ENCODE results near the gene SAYSD1.

Gene SAYSD1

DNA sequence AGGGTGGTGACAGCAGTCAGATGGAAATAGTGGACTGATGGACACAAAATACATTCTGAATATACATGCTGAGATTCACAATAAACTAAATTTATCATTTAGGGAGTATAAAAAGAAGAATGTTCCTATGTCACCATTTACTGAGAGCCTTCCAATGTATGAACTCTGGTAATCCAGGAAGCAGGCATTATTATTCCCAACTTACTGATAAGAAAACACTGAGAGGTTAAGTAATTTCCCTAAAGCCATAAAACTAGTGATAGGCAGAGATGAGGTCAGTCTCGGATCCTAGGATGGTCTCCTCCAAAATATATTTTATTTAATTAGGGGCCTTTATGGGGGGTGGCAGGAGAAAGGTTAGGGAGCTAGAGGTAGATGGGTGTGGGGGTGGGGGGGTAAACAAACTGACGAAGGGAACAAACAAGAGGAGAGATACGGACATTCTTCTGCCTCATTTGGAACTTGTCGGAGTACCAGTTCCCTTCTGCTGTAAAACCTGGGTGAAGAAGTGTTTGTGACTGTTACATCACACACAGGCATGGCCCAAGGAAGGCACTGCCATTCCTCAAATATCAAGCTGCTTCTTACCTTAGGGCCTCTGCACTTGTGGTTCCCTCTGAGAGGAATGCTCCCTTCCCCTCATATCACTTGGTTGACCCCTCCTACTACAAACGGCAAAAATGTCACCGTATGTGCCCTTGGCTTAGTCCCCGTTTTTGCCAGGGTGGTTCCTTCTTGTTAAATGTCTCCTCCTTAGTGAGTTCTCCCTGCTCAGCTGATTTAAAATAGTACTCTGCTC is 6.7 kb downstream of the SAYSD1 start:
- no peak for DNase-seq (ENCODE audit: low read depth)
- H3K4me3 ChIP-seq (ENCODE audit: low read depth, low read length), result no peak overlapping the region
- TF ChIP-seq, protein P1, sequence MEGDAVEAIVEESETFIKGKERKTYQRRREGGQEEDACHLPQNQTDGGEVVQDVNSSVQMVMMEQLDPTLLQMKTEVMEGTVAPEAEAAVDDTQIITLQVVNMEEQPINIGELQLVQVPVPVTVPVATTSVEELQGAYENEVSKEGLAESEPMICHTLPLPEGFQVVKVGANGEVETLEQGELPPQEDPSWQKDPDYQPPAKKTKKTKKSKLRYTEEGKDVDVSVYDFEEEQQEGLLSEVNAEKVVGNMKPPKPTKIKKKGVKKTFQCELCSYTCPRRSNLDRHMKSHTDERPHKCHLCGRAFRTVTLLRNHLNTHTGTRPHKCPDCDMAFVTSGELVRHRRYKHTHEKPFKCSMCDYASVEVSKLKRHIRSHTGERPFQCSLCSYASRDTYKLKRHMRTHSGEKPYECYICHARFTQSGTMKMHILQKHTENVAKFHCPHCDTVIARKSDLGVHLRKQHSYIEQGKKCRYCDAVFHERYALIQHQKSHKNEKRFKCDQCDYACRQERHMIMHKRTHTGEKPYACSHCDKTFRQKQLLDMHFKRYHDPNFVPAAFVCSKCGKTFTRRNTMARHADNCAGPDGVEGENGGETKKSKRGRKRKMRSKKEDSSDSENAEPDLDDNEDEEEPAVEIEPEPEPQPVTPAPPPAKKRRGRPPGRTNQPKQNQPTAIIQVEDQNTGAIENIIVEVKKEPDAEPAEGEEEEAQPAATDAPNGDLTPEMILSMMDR (IDR thresholded peaks at IDR 0.05; ENCODE audit: low read depth, low read length, missing control alignments), result no peak

DNA sequence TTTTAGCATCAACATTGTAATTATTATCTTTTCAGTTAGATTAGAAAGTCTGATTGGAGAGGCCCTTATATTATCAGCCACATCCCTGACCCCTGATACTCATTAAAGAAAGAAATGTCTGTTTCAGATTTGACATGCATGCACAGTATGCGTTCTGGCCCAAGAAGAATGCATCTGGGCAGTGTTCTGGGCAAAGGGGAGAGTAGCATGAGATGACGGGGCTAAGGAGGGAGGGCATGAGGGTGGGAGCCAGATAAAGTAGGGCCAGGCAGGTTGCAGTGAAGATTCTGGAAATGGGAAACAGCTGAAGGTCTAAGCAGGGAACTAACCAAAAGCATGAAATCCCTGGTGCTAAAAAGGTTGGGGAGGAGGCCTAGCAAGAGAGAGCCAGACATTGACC is 7.3 kb downstream of the SAYSD1 start:
- DNase-seq (ENCODE audit: low read depth), result no peak
- TF ChIP-seq, protein P1 (IDR thresholded peaks at IDR 0.05; ENCODE audit: low read depth, low read length, missing control alignments), result no peak

DNA sequence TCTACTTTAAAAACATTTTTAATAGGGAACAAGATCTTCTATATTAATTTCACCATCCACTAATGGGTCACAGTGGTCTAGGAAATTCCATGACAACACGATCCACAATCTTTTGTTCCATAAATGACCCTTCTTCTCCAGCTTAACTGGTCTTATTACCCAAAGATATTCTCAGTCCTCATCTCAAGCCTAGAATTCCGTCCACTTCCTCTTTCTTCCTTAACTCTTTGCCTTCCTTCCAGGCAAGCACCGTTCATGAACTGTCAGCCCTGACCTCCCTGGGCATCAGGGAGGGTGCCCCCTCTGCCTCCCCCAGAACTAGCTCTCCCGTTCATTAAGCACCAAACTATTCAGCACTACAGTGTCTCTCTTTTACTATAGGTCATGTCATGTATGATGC is 8.0 kb downstream of the SAYSD1 start:
- no peak for DNase-seq (ENCODE audit: low read depth)
- TF ChIP-seq, protein P1 (IDR thresholded peaks at IDR 0.05; ENCODE audit: low read depth, low read length, missing control alignments), result no peak
- H3K4me3 ChIP-seq (ENCODE audit: low read depth, low read length), result no peak overlapping the region

More for the DNA sequence above, 7.3 kb downstream of the SAYSD1 start:
- no peak overlapping the region for H3K4me3 ChIP-seq (ENCODE audit: low read depth, low read length)

DNA sequence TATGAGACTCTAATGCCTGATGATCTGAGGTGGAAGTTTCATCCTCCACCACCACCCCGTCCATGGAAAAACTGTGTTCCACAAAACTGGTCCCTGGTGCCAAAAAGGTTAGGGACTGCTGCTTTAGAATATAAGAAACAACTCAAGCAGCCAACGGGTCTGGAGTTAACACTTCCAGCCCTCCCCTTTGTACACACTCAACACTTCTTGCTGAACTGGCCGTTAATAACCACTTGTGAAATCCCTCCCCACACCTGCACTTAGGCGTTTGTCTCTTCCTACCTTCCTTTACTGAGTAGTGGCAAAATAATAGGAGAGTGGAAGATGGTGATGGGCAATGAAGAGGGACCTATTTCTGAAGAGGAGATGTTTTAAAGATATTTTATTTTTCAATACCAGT is 10.5 kb downstream of the SAYSD1 start:
- DNase-seq (ENCODE audit: low read depth), result no peak
- TF ChIP-seq, protein P1 (IDR thresholded peaks at IDR 0.05; ENCODE audit: low read depth, low read length, missing control alignments), result no peak
- no peak overlapping the region for H3K4me3 ChIP-seq (ENCODE audit: low read depth, low read length)

DNA sequence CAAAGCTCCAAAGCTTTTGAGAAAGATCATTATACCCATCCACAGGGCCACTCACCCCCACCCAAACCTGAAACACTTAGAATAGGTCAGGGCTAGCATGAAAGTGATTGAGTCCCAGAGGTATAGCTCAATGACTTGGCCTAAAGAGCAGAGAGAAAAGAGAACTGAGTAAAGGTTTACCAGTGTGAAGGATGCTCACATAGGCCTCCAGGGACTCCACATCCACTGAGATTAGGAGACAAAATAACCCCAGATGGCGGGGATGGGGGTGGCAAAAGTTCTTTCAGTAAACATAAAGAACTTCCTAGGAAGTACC is 12.2 kb downstream of the SAYSD1 start:
- TF ChIP-seq, protein P1 (IDR thresholded peaks at IDR 0.05; ENCODE audit: low read depth, low read length, missing control alignments), result no peak
- DNase-seq (ENCODE audit: low read depth), result no peak

DNA sequence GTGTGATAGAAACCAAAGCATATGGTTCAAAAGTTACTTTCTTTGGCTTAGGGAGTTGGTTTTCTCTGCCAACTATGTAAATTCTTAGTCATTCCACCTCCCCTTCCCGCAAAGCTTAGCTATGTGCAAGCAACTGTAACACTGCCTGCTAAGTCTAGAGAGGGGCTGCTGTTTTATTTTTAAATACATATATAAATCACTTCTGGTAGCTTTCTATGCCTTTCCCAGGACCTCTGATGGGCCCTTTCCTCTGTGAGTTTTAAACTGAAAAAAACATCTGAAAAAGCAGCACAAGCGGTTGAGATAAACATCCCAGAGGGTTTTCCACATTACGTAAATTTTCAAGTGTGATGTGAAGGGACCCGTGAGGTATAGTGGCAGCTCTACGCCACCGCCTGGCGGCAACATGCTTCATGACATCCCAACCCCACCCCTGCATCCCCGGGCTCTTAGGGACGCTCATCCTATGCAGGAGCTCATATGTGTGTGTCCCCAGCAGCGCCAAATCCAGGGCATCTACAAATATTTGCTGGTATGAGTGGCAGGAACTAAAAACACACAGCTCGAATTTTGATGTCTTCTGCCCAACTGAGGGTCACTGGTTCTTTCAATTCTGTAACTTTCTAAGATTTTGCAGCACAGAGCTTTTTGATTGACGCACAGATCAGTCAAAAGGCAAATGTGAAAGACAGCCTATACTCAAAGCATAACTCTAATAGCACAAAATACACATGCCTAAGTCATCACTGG is 12.7 kb downstream of the SAYSD1 start:
- no peak overlapping the region for H3K4me3 ChIP-seq (ENCODE audit: low read depth, low read length)
- no peak for DNase-seq (ENCODE audit: low read depth)
- TF ChIP-seq, protein P1 (IDR thresholded peaks at IDR 0.05; ENCODE audit: low read depth, low read length, missing control alignments), result peak; percentile 84

More for the DNA sequence above, 12.2 kb downstream of the SAYSD1 start:
- H3K4me3 ChIP-seq (ENCODE audit: low read depth, low read length), result no peak overlapping the region
